K562 (cell line): ENCODE data around the gene FBXO15. TPM values are rescaled to one million over a fixed set of nuclear protein-coding genes. Genes with fewer than 3 reads are reported as not detected.

Experiments used
- ATAC-seq: fragments of 200-7000 bp; cut with Tn5 transposase; 3 replicates; pipeline ENCODE4 v1.9.1; 2020; ENCODE audit warnings: moderate library complexity
- BruUV-seq: library from RNA; stranded (reverse); fragments of 400-500 nt; replicated peaks from 2 replicates; lab custom pipeline; 2021; lab: Mats Ljungman, UMichigan
- CTCF ChIA-PET: fragments of 300-600 bp; formaldehyde crosslinking; extraction: SDS; loops from one replicate; lab custom pipeline; 2021; ENCODE audit warnings: low intra/inter-chr PET ratio; lab: Yijun Ruan, JAX
- POLR2A ChIA-PET: fragments of 300-600, 350-650 bp; sonication (Branson Sonifier 250); formaldehyde crosslinking; extraction: SDS; loops from one replicate; lab custom pipeline; 2021; ENCODE audit warnings: antibody characterized with exemption, inconsistent platforms; lab: Yijun Ruan, JAX
- DNase-seq, 4 experiments: peaks; one replicate each; pipeline versions ENCODE4 v3.0.0 to v3.0.0-alpha.2; 2011 to 2018; ENCODE audit warnings: low spot score in 3 of 4, mixed read lengths in 3 of 4; ENCODE audit errors: extremely low read depth in 1 of 4
- FAIRE-seq: peaks from 2 replicates; lab custom pipeline; 2011; peaks lifted over from hg19 to GRCh38; lab: Jason Lieb, UNC
- H2AFZ ChIP-seq: 2 replicates; pipeline ENCODE4 v1.6.0; 2011; ENCODE audit warnings: low read depth, low read length, control low read depth, inconsistent platforms
- H3K27ac ChIP-seq: fragments of 200-600 bp; 3 replicates; pipeline ENCODE4 v1.8.0; 2011; ENCODE audit warnings: low read depth, mild to moderate bottlenecking, control low read depth, inconsistent platforms, low read length, moderate library complexity, mixed read lengths; ENCODE audit errors: extremely low read depth
- H3K27me3 ChIP-seq, 2 experiments: fragments of 300-600 bp in 1 of 2; 2 replicates in 1 of 2; 3 replicates in 1 of 2; pipeline versions ENCODE4 v1.6.0 to v1.8.0; 2011; ENCODE audit warnings: inconsistent platforms in 2 of 2, low read length in 2 of 2, mild to moderate bottlenecking in 1 of 2, mixed read lengths in 1 of 2, moderate library complexity in 1 of 2; ENCODE audit not compliant: control insufficient read depth in 2 of 2, insufficient read depth in 2 of 2
- H3K36me3 ChIP-seq: fragments of 300-600 bp; 3 replicates; pipeline ENCODE4 v1.8.0; 2011; ENCODE audit warnings: mild to moderate bottlenecking, low read length, inconsistent platforms; ENCODE audit not compliant: control insufficient read depth, insufficient read depth
- H3K4me1 ChIP-seq, 2 experiments: fragments of 200-600 bp in 1 of 2; replicated peaks in 1 of 2; 2 replicates in 1 of 2; 3 replicates in 1 of 2; pipeline versions ENCODE4 v1.5.1 to v1.8.0; 2011; ENCODE audit warnings: inconsistent platforms in 2 of 2, low read length in 2 of 2, mild to moderate bottlenecking in 1 of 2, mixed read lengths in 1 of 2, moderate library complexity in 1 of 2; ENCODE audit not compliant: control insufficient read depth in 2 of 2, insufficient read depth in 2 of 2
- H3K4me2 ChIP-seq: 2 replicates; pipeline ENCODE4 v1.6.1; 2011; ENCODE audit warnings: low read length, control low read depth, inconsistent platforms, mixed read lengths; ENCODE audit not compliant: insufficient read depth
- H3K4me3 ChIP-seq: fragments of 200-600 bp; sonication (generic), shearing (Covaris generic); 2 replicates; pipeline ENCODE4 v1.5.1; 2016; ENCODE audit warnings: control low read depth, inconsistent platforms
- H3K79me2 ChIP-seq: fragments of 200-600 bp; 3 replicates; pipeline ENCODE4 v1.8.0; 2011; ENCODE audit warnings: low read length, inconsistent platforms; ENCODE audit not compliant: control insufficient read depth, insufficient read depth
- H3K9ac ChIP-seq, 2 experiments: 2 replicates each; pipeline versions ENCODE4 v1.6.0 to v1.6.1; 2011; ENCODE audit warnings: low read depth in 2 of 2, low read length in 2 of 2, control low read depth in 1 of 2, inconsistent platforms in 1 of 2, mild to moderate bottlenecking in 1 of 2, mixed read lengths in 1 of 2; ENCODE audit not compliant: insufficient read depth in 1 of 2
- H3K9me1 ChIP-seq: one replicate; pipeline ENCODE4 v1.6.0; 2011; ENCODE audit warnings: inconsistent platforms, mild to moderate bottlenecking, low read length, moderate library complexity; ENCODE audit not compliant: control insufficient read depth, insufficient read depth
- H3K9me3 ChIP-seq: replicated peaks from 2 replicates; pipeline ENCODE4 v1.5.1; 2011; ENCODE audit warnings: low read depth, low read length, inconsistent platforms; ENCODE audit not compliant: control insufficient read depth, insufficient read depth
- H4K20me1 ChIP-seq: replicated peaks from 2 replicates; pipeline ENCODE4 v1.6.1; 2011; ENCODE audit warnings: low read length, inconsistent platforms, mixed read lengths; ENCODE audit not compliant: control insufficient read depth, insufficient read depth
- CBX5 ChIP-seq: IDR thresholded peaks from 2 replicates; pipeline ENCODE4 v1.6.1; 2014; ENCODE audit warnings: low read depth, borderline replicate concordance
- HDGF ChIP-seq: fragments of 450-650 bp; IDR thresholded peaks from 2 replicates; pipeline ENCODE4 v1.6.1; 2016
- KLF10 ChIP-seq: fragments of 250-450 bp; sonication (Bioruptor Pico); IDR thresholded peaks from 2 replicates; pipeline ENCODE4 v1.6.1; 2021; ENCODE audit warnings: matching md5 sums
- KLF13 ChIP-seq: fragments of 450-650 bp; IDR thresholded peaks from 2 replicates; pipeline ENCODE4 v1.6.1; 2016; ENCODE audit warnings: missing genetic modification characterization, low read depth, mild to moderate bottlenecking, missing compliant biosample characterization, moderate library complexity, borderline replicate concordance
- MYNN ChIP-seq, 2 experiments: sonication (generic); formaldehyde crosslinking in 1 of 2; IDR thresholded peaks; 2 replicates each; pipeline versions ENCODE4 v1.5.0 to v1.6.1; 2016 to 2020; ENCODE audit warnings: antibody characterized with exemption in 1 of 2, missing genetic modification reagents in 1 of 2
- NFRKB ChIP-seq: fragments of 450-650 bp; IDR thresholded peaks from 2 replicates; pipeline ENCODE4 v1.6.1; 2016; ENCODE audit warnings: low read depth
- SUPT5H ChIP-seq: fragments of 450-650 bp; IDR thresholded peaks from 2 replicates; pipeline ENCODE4 v1.6.1; 2016
- ZNF347 ChIP-seq: fragments of 450-650 bp; formaldehyde crosslinking; IDR thresholded peaks from 2 replicates; pipeline ENCODE4 v1.4.0; 2020; ENCODE audit warnings: low read depth, mild to moderate bottlenecking, moderate library complexity
- WGBS: fragments of 100-300 bp; shearing (Covaris generic); methylation state at CpG from one replicate; pipeline ENCODE4 v1.1.6; 2016; ENCODE audit warnings: low coverage, mixed read lengths; ENCODE audit not compliant: insufficient coverage; ENCODE audit errors: missing lambda C conversion rate; 5-methylcytosine and 5-hydroxymethylcytosine counted together
- in situ Hi-C: fragments of 300-500 bp; cut with MboI; formaldehyde crosslinking; loops from 4 replicates; pipeline ENCODE4 v1.15.0; 2018; ENCODE audit warnings: inconsistent platforms, mixed read lengths
- intact Hi-C: fragments of 100-400 bp; cut with micrococcal nuclease; formaldehyde crosslinking; loops from 2 replicates; pipeline ENCODE4 v1.14.2; 2022
- polyA plus RNA-seq, 8 experiments: library from polyadenylated mRNA; depleted of rRNA in 4 of 8; stranded (reverse) in 5 of 8; unstranded in 3 of 8; fragments of >200 nt; fragmentation: Nextera tagmentation in 2 of 8; fragmentation: Illumina TruSeq in 1 of 8; extraction: Ambion mirVana in 2 of 8; extraction: Trizol in 1 of 8; gene quantifications; 2 replicates each; pipeline versions ENCODE4 v1.2.1 to v1.2.3, GENCODE V29; 2011 to 2014; ENCODE audit warnings: inconsistent platforms in 1 of 8, missing spikeins in 1 of 8
- total RNA-seq, 7 experiments: library from RNA; depleted of rRNA in 6 of 7; stranded (reverse); fragments of >200 nt in 6 of 7; fragmentation: Illumina TruSeq in 2 of 7; extraction: Trizol in 2 of 7; gene quantifications; 2 replicates each; pipeline versions ENCODE4 v1.2.1 to v1.2.3, GENCODE V29; 2011 to 2021; ENCODE audit warnings: low replicate concordance in 1 of 7
- TF ChIP-seq, protein P1 (sequence below): fragments of 450-650 bp; formaldehyde crosslinking; conservative IDR thresholded peaks from 2 replicates; pipeline ENCODE4 v1.4.0; 2022; ENCODE audit warnings: mild to moderate bottlenecking, missing genetic modification characterization
- TF ChIP-seq, protein P2 (sequence below): fragments of 450-650 bp; formaldehyde crosslinking; IDR thresholded peaks from 2 replicates; pipeline ENCODE4 v1.4.0; 2020; ENCODE audit warnings: mild to moderate bottlenecking, moderate library complexity

FBXO15 gene
- total and polyA plus RNA-seq, 9 of the 15 experiments (the other 6 are each of a cell fraction or from before 2014, with no cell fraction given): 0.07 to 0.43 (median 0.27) TPM; not detected in 1

DNA sequence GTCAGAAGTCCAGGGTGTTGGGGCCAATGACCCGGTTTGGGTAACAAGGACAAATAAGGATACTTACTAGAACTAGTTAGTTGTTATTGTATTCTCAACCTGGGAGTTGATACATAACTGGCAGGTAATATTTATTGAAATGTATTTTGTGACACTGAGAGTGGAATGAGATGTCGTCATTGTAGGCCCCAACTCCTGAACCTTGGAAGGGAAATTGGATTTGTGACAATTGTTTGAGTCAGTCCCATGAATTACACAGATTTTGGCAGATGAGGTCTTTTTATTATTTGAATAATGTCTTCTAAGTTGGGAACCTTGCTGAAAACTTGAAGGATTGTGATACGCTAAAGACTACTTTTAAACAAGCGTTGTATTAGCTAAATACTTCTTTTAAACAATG is 5.7 kb upstream of the FBXO15 start:
- peaks cover 84% of the 10 kb centered on the region for H3K36me3 ChIP-seq
- ATAC-seq: no peak
- H3K4me2 ChIP-seq: no peak overlapping the region
- ChIA-PET POLR2A (interaction anchor here (0.6 to 1.3 kb wide), 2 partner anchors 16 to 298 kb away, joined by 3 to 6 read pairs; no protein-coding TSS in a partner anchor), CTCF (no interaction called here)
- no TSS peak for BruUV-seq
- intact Hi-C loops: no loop called here
- H3K4me3 ChIP-seq: no peak overlapping the region
- H3K27me3 ChIP-seq: no peaks in the 10 kb centered on the region
- TF ChIP-seq NFRKB (no peak), SUPT5H (no peak), KLF13 (tag) (no peak), KLF10 (CRISPR knock-in tag) (no peak), HDGF (no peak), ZNF347 (CRISPR knock-in tag) (no peak), CBX5 (no peak), MYNN (IDR thresholded peaks at IDR 0.05) (no peak), MYNN (CRISPR knock-in tag; IDR thresholded peaks at IDR 0.05) (no peak)
- TF ChIP-seq, protein P1, sequence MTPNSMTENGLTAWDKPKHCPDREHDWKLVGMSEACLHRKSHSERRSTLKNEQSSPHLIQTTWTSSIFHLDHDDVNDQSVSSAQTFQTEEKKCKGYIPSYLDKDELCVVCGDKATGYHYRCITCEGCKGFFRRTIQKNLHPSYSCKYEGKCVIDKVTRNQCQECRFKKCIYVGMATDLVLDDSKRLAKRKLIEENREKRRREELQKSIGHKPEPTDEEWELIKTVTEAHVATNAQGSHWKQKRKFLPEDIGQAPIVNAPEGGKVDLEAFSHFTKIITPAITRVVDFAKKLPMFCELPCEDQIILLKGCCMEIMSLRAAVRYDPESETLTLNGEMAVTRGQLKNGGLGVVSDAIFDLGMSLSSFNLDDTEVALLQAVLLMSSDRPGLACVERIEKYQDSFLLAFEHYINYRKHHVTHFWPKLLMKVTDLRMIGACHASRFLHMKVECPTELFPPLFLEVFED: no peak
- TF ChIP-seq, protein P2, sequence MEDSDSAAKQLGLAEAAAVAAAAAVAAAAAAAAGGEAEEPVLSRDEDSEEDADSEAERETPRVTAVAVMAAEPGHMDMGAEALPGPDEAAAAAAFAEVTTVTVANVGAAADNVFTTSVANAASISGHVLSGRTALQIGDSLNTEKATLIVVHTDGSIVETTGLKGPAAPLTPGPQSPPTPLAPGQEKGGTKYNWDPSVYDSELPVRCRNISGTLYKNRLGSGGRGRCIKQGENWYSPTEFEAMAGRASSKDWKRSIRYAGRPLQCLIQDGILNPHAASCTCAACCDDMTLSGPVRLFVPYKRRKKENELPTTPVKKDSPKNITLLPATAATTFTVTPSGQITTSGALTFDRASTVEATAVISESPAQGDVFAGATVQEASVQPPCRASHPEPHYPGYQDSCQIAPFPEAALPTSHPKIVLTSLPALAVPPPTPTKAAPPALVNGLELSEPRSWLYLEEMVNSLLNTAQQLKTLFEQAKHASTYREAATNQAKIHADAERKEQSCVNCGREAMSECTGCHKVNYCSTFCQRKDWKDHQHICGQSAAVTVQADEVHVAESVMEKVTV (CRISPR knock-in tag): no peak
- H3K79me2 ChIP-seq: peaks cover 57% of the 10 kb centered on the region
- no peak for DNase-seq
- no peak overlapping the region for H3K9ac ChIP-seq
- no peaks in the 10 kb centered on the region; the same call in 1 of the 2 replicates for H4K20me1 ChIP-seq
- no peak for FAIRE-seq
- peaks cover 3% of the 10 kb centered on the region for H3K9me1 ChIP-seq
- H3K4me1 ChIP-seq: peaks cover 0 to 2% of the 10 kb centered on the region in 2 experiments; a peak in 2 of 5 replicates
- no peaks in the 10 kb centered on the region for H3K9me3 ChIP-seq
- in situ Hi-C loops: no loop called here
- no peak overlapping the region for H3K27ac ChIP-seq
- WGBS: 91% methylated on average over 4 of the region's 4 CpGs
- no peak overlapping the region for H2AFZ ChIP-seq
